Common myeloid progenitor, CD34-positive (primary cell): Measurements from ENCODE around the gene MYT1.

Experiments used
- CTCF ChIA-PET: fragments of 350-600 bp; sonication (Branson Sonifier 250); formaldehyde crosslinking; loops from one replicate; lab custom pipeline; 2021; ENCODE audit warnings: antibody characterized with exemption; lab: Charles Lee
- POLR2A ChIA-PET: fragments of 350-600 bp; sonication (Branson Sonifier 250); formaldehyde crosslinking; loops from one replicate; lab custom pipeline; 2021; ENCODE audit warnings: antibody characterized with exemption; lab: Charles Lee
- DNase-seq, 3 donors: peaks; one replicate each; pipeline versions ENCODE4 v3.0.0 to v3.0.0-alpha.2; 2013
- H3K27ac ChIP-seq, 2 experiments: 1 replicate in 1 of 2; 2 replicates in 1 of 2; pipeline ENCODE4 v1.7.0; 2013; ENCODE audit warnings: inconsistent platforms in 2 of 2, low read length in 2 of 2, mild to moderate bottlenecking in 2 of 2, low read depth in 1 of 2, moderate library complexity in 1 of 2; ENCODE audit not compliant: severe bottlenecking in 2 of 2, insufficient read depth in 1 of 2, poor library complexity in 1 of 2
- H3K27me3 ChIP-seq, 5 experiments: replicated peaks in 2 of 5; 1 replicate in 3 of 5; 2 replicates in 2 of 5; pipeline versions ENCODE4 v1.6.1 to v1.7.0; 2013; ENCODE audit warnings: low read length in 4 of 5, mild to moderate bottlenecking in 2 of 5, moderate library complexity in 2 of 5, inconsistent platforms in 1 of 5; ENCODE audit not compliant: insufficient read depth in 5 of 5, control insufficient read depth in 4 of 5
- H3K36me3 ChIP-seq, 4 experiments: 1 replicate in 2 of 4; 2 replicates in 2 of 4; pipeline versions ENCODE4 v1.6.1 to v1.7.0; 2013; ENCODE audit warnings: low read length in 3 of 4, control low read depth in 1 of 4, mild to moderate bottlenecking in 1 of 4; ENCODE audit not compliant: control insufficient read depth in 4 of 4, insufficient read depth in 4 of 4
- H3K4me1 ChIP-seq, 4 experiments: 1 replicate in 3 of 4; 2 replicates in 1 of 4; pipeline versions ENCODE4 v1.6.1 to v1.7.1; 2013; ENCODE audit warnings: low read length in 3 of 4, mild to moderate bottlenecking in 3 of 4, control low read depth in 1 of 4, inconsistent platforms in 1 of 4, moderate library complexity in 1 of 4; ENCODE audit not compliant: control insufficient read depth in 4 of 4, insufficient read depth in 4 of 4; ENCODE audit errors: control extremely low read depth in 1 of 4
- H3K4me3 ChIP-seq, 7 experiments: 1 replicate in 4 of 7; 2 replicates in 3 of 7; pipeline versions ENCODE4 v1.5.1 to v1.7.0; 2013; ENCODE audit warnings: mild to moderate bottlenecking in 7 of 7, low read length in 6 of 7, moderate library complexity in 6 of 7, inconsistent platforms in 2 of 7, low read depth in 2 of 7, control low read depth in 1 of 7; ENCODE audit not compliant: insufficient read depth in 4 of 7, control insufficient read depth in 1 of 7; ENCODE audit errors: extremely low read depth in 1 of 7
- H3K9me3 ChIP-seq, 5 experiments: 1 replicate in 4 of 5; 2 replicates in 1 of 5; pipeline versions ENCODE4 v1.6.1 to v1.7.1; 2013; ENCODE audit warnings: low read length in 4 of 5, mild to moderate bottlenecking in 2 of 5, inconsistent platforms in 1 of 5, low read depth in 1 of 5, moderate library complexity in 1 of 5; ENCODE audit not compliant: control insufficient read depth in 4 of 5, insufficient read depth in 2 of 5; ENCODE audit errors: control extremely low read depth in 1 of 5
- WGBS: methylation state at CpG from one replicate; pipeline ENCODE4 v1.1.5; 2013; ENCODE audit not compliant: insufficient coverage; 5-methylcytosine and 5-hydroxymethylcytosine counted together

The MYT1 gene

GRCh38 chr20:64268174-64268573 lies 103.9 kb downstream of the MYT1 start:
- POLR2A ChIA-PET = no interaction called here

GRCh38 chr20:64269604-64270411 lies 105.6 kb downstream of the MYT1 start:
- H3K36me3 ChIP-seq = peaks cover 12 to 40% (median 34%) of the 10 kb centered on the region in 4 experiments
- no peaks in the 10 kb centered on the region for H3K9me3 ChIP-seq
- H3K4me3 ChIP-seq = no peak overlapping the region
- no peak overlapping the region for H3K27ac ChIP-seq
- H3K27me3 ChIP-seq = no peaks in the 10 kb centered on the region
- H3K4me1 ChIP-seq = no peaks in the 10 kb centered on the region
- WGBS = 99% methylated on average over 41 of the region's 53 CpGs
- ChIA-PET POLR2A (no interaction called here), CTCF (no interaction called here)
- no peak for DNase-seq

More at GRCh38 chr20:64268174-64268573, 103.9 kb downstream of the MYT1 start:
- Histone ChIP-seq H3K4me1 (no peaks in the 10 kb centered on the region), H3K9me3 (no peaks in the 10 kb centered on the region), H3K4me3 (no peak overlapping the region), H3K27me3 (no peaks in the 10 kb centered on the region), H3K27ac (no peak overlapping the region), H3K36me3 (peaks cover 5 to 36% (median 32%) of the 10 kb centered on the region in 4 experiments)
- WGBS = 99% methylated on average over 7 of the region's 10 CpGs
- CTCF ChIA-PET = no interaction called here
- DNase-seq = no peak

- Histone ChIP-seq H3K4me1 (no peaks in the 10 kb centered on the region), H3K27ac (no peak overlapping the region), H3K36me3 (peaks cover 16 to 33% (median 27%) of the 10 kb centered on the region in 4 experiments), H3K4me3 (no peak overlapping the region), H3K9me3 (no peaks in the 10 kb centered on the region), H3K27me3 (no peaks in the 10 kb centered on the region)
- ChIA-PET POLR2A (no interaction called here), CTCF (interaction anchor here (1.3 kb wide), 1 partner anchor 12 kb away, joined by 4 read pairs; no protein-coding TSS in a partner anchor)
- WGBS = 95% methylated on average over 9 of the region's 11 CpGs
- no peak for DNase-seq
Observed at GRCh38 chr20:64271636-64272035, 107.4 kb downstream of the MYT1 start.

DNA sequence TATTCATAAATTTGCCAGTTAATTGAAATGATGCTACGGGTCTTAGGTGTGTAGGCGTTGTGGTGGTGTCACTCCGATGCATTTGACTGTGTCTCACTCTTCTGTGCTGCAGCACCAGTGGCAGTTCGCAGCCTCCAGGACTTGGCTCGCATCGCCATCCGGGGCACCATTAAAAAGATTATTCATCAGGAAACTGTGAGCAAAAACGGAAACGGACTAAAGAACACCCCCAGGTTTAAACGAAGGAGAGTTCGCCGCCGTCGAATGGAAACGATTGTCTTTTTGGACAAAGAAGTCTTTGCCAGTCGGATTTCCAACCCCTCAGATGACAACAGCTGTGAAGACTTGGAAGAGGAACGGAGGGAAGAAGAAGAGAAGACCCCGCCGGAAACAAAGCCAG lies 108.9 kb downstream of the MYT1 start:
- ChIA-PET CTCF (no interaction called here), POLR2A (no interaction called here)
- Histone ChIP-seq H3K9me3 (no peaks in the 10 kb centered on the region), H3K27me3 (no peaks in the 10 kb centered on the region), H3K4me1 (no peaks in the 10 kb centered on the region), H3K4me3 (no peak overlapping the region), H3K27ac (no peak overlapping the region), H3K36me3 (peaks cover 12 to 34% (median 23%) of the 10 kb centered on the region in 4 experiments)
- WGBS = 100% methylated on average over 8 of the region's 19 CpGs
- DNase-seq = no peak

- ChIA-PET CTCF (interaction anchor here (1.0 to 1.3 kb wide), 2 partner anchors 9 to 16 kb away, joined by 3 read pairs; no protein-coding TSS in a partner anchor), POLR2A (no interaction called here)
- Histone ChIP-seq H3K27me3 (no peaks in the 10 kb centered on the region), H3K9me3 (no peaks in the 10 kb centered on the region), H3K4me1 (no peaks in the 10 kb centered on the region), H3K4me3 (no peak overlapping the region), H3K27ac (no peak overlapping the region), H3K36me3 (peaks cover 8 to 21% (median 14%) of the 10 kb centered on the region in 4 experiments)
- no peak for DNase-seq
- WGBS = 98% methylated on average over 7 of the region's 7 CpGs
Observed at GRCh38 chr20:64276817-64277216, 112.6 kb downstream of the MYT1 start.

DNA sequence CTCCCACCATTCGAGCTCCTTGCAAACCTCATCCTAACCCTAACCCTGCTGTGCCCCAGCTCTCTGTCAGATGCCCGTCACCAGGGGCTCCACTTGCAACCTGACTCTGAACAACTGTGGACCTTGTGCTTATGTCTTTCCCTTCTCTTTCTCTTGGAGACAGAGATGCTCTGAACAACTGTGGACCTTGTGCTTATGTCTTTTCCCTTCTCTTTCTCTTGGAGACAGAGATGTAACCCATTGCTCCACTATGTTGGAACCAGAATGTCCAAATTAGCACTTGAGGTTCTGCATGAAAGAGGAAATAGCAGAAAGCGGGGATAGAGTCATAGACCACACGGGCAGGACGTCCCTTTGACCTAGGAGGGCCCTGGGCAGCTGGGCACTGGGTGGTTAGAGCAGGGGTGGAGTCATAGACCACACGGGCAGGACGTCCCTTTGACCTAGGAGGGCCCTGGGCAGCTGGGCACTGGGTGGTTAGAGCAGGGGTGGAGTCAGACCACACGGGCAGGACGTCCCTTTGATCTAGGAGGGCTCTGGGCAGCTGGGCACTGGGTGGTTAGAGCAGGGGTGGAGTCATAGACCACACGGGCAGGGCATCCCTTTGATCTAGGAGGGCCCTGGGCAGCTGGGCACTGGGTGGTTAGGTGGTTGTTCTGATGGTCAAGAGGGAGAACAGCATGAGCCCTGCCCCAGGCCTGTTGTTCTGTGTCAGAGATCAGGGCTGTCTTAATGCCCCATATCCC lies 113.5 kb downstream of the MYT1 start:
- WGBS = 93% methylated on average over 7 of the region's 10 CpGs

DNA sequence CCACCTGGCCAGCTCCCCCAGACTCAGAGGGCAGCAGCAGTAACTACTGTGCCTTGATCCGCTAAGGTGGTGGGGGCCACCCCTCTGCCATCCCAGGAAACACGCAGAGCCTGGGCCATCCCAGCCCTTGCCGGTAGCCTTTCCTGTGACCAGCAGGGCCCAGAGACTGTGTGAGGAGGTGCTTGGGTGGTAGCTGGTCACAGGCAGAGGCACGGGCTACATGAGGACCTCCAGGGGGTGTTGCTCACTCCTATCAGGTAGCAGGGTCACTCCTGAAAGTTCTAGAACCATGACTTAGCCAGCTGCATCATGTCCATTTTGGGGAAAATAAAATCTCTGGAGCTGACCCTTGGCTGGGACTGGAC lies 114.0 kb downstream of the MYT1 start:
- WGBS = 92% methylated on average over 3 of the region's 4 CpGs
- Histone ChIP-seq H3K9me3 (no peaks in the 10 kb centered on the region), H3K36me3 (peaks cover 4 to 13% (median 9%) of the 10 kb centered on the region in 4 experiments), H3K27ac (no peak overlapping the region), H3K27me3 (no peaks in the 10 kb centered on the region), H3K4me3 (no peak overlapping the region), H3K4me1 (no peaks in the 10 kb centered on the region)
- ChIA-PET CTCF (interaction anchor here (1.4 kb wide), 1 partner anchor 21 kb away, joined by 3 read pairs; no protein-coding TSS in a partner anchor), POLR2A (no interaction called here)
- DNase-seq = no peak

More for the DNA sequence above, 113.5 kb downstream of the MYT1 start:
- H3K4me1 ChIP-seq = no peaks in the 10 kb centered on the region
- no peaks in the 10 kb centered on the region for H3K9me3 ChIP-seq
- H3K27ac ChIP-seq = no peak overlapping the region
- DNase-seq = no peak
- H3K36me3 ChIP-seq = peaks cover 6 to 19% (median 11%) of the 10 kb centered on the region in 4 experiments
- H3K4me3 ChIP-seq = no peak overlapping the region
- no peaks in the 10 kb centered on the region for H3K27me3 ChIP-seq
- ChIA-PET CTCF (interaction anchor here (1.4 kb wide), 1 partner anchor 20 kb away, joined by 3 read pairs; no protein-coding TSS in a partner anchor), POLR2A (no interaction called here)
